ENCODE results near the gene MAP1LC3A. TPM values are rescaled to one million over a fixed set of nuclear protein-coding genes. Genes with fewer than 3 reads are reported as not detected.

MAP1LC3A gene
- total RNA-seq, 1 experiment from 2014 or later: 25.9 TPM

DNA sequence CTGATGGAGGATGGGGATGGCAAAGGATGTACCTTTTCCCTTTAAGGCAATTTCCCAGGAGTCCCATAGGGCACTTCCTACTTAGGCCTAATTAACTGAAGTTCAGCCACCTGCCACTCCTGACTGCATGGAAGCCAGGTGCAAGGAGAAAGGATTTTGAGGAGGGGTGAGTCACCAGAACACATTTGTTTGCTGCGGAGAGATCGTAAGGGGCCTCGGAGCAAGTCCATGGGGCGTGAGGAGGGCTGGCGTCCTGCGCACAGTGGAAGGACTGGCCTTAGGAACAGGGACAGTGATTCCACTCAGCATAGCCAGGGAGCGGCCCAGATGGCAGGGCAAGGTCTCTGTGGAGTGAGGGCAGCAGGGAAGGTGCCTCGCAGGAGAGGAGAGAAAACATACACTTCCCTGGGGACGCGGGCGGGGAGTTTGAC is 11.8 kb upstream of the MAP1LC3A start:
- Histone ChIP-seq H4K8ac (replicated peaks; ENCODE audit: insufficient read length, low read depth, low read length) (no peak overlapping the region), H3K18ac (ENCODE audit: insufficient read length, low read depth, low read length) (no peak overlapping the region), H3K9ac (ENCODE audit: extremely low read depth, insufficient read length, low read length) (no peak overlapping the region), H4K5ac (ENCODE audit: insufficient read length, low read depth, low read length) (no peak overlapping the region), H3K23me2 (ENCODE audit: insufficient read length, low read depth, low read length, poor library complexity, severe bottlenecking) (peaks cover 3% of the 10 kb centered on the region), H3K9me3 (ENCODE audit: control insufficient read depth, low read depth, low read length) (no peaks in the 10 kb centered on the region), H3K56ac (ENCODE audit: insufficient read length, low read depth, low read length) (no peak overlapping the region), H3K14ac (ENCODE audit: insufficient read depth, low read length) (no peak overlapping the region), H2BK12ac (ENCODE audit: insufficient read length, low read depth, low read length) (no peak overlapping the region), H2BK20ac (ENCODE audit: low read depth, low read length, poor library complexity, severe bottlenecking) (no peak overlapping the region), H3K79me1 (ENCODE audit: insufficient read depth, low read depth, low read length, poor library complexity, severe bottlenecking) (no peaks in the 10 kb centered on the region), H3K27ac (ENCODE audit: insufficient read length, low read depth, low read length) (no peak overlapping the region), H3K4me2 (ENCODE audit: insufficient read depth, insufficient read length, low read length) (no peak overlapping the region), H2AFZ (ENCODE audit: low read length) (no peak overlapping the region), H3K79me2 (ENCODE audit: insufficient read depth, low read length) (no peaks in the 10 kb centered on the region), H2AK5ac (ENCODE audit: insufficient read length, low read length) (no peak overlapping the region), H3T11ph (ENCODE audit: low read length) (no peak overlapping the region), H3K27me3 (ENCODE audit: insufficient read depth, low read length) (no peaks in the 10 kb centered on the region; the same call in 1 of the 2 replicates), H3K23ac (ENCODE audit: insufficient read length, low read depth, low read length) (no peak overlapping the region), H2BK15ac (ENCODE audit: low read depth, low read length) (no peak overlapping the region), H4K91ac (ENCODE audit: insufficient read length, low read depth, low read length) (no peak overlapping the region), H3K4me1 (ENCODE audit: insufficient read depth, low read length) (peaks cover 2% of the 10 kb centered on the region; the same call in 1 of the 2 replicates), H3K4ac (ENCODE audit: low read depth, low read length) (no peak overlapping the region), H2BK5ac (ENCODE audit: insufficient read length, low read length) (no peak overlapping the region), H2BK120ac (ENCODE audit: low read depth, low read length, poor library complexity, severe bottlenecking) (no peak overlapping the region), H4K20me1 (ENCODE audit: control insufficient read depth, insufficient read depth, insufficient read length) (no peaks in the 10 kb centered on the region)
- Mint-ChIP-seq H3K4me1 (peaks cover 31 to 33% of the 10 kb centered on the region in 2 experiments), H3K4me3 (peak overlapping the region in 1 of 2 experiments; percentile 16; a peak in 1 of 5 replicates), H3K27ac (peak overlapping the region in 2 of 3 experiments; percentile 16 to 70; a peak in 1 of 7 replicates), H3K9me3 (peaks cover 0 to 1% of the 10 kb centered on the region in 2 experiments; a peak in 1 of 5 replicates), H3K27me3 (ENCODE audit: low read depth) (peaks cover 13% of the 10 kb centered on the region), H3K36me3 (ENCODE audit: insufficient read depth in 1 of 3, low read depth in 3 of 3) (peaks cover 0 to 3% (median 0%) of the 10 kb centered on the region in 3 experiments; a peak in 1 of 7 replicates)
- WGBS (ENCODE audit: extremely low coverage, insufficient read length, low lambda C conversion rate): no CpG with 5 or more reads among the region's 11 CpGs
- no peak for DNase-seq
- TF ChIP-seq, protein P1, sequence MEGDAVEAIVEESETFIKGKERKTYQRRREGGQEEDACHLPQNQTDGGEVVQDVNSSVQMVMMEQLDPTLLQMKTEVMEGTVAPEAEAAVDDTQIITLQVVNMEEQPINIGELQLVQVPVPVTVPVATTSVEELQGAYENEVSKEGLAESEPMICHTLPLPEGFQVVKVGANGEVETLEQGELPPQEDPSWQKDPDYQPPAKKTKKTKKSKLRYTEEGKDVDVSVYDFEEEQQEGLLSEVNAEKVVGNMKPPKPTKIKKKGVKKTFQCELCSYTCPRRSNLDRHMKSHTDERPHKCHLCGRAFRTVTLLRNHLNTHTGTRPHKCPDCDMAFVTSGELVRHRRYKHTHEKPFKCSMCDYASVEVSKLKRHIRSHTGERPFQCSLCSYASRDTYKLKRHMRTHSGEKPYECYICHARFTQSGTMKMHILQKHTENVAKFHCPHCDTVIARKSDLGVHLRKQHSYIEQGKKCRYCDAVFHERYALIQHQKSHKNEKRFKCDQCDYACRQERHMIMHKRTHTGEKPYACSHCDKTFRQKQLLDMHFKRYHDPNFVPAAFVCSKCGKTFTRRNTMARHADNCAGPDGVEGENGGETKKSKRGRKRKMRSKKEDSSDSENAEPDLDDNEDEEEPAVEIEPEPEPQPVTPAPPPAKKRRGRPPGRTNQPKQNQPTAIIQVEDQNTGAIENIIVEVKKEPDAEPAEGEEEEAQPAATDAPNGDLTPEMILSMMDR (conservative IDR thresholded peaks at IDR 0.05): no peak
